GM18861 (cell line): Measurements from ENCODE around the gene ZBBX.
A peak's percentile ranks its signal among the peaks of the same experiment; 100 is the strongest.
"Not testable (repeated sequence)": the region's sequence is repeated elsewhere in the genome, so short reads cannot be mapped to it uniquely, and the experiment has no call there.

ENCODE experiments used
- ATAC-seq: cut with Tn5 transposase; IDR thresholded peaks from one replicate; pipeline ENCODE4 v1.9.1; 2021; ENCODE audit not compliant: unreplicated experiment

Gene ZBBX, protein sequence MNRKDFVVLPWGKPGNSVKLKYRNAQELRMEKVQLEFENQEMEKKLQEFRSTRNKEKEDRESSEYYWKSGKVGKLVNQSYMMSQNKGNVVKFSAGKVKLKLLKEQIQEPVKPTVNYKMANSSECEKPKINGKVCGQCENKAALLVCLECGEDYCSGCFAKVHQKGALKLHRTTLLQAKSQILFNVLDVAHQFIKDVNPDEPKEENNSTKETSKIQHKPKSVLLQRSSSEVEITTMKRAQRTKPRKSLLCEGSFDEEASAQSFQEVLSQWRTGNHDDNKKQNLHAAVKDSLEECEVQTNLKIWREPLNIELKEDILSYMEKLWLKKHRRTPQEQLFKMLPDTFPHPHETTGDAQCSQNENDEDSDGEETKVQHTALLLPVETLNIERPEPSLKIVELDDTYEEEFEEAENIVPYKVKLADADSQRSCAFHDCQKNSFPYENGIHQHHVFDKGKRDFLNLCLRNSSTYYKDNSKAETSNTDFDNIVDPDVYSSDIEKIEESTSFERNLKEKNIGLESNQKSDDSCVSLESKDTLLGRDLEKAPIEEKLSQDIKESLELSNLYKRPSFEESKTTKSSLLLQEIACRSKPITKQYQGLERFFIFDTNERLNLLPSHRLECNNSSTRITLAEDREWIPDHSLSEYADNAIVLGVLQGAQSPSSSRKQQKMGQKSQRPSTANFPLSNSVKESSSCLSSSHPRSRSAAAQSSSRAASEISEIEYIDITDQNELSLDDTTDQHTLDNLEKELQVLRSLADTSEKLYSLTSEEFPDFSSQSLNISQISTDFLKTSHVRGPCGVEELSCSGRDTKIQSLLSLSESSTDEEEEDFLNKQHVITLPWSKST

DNA sequence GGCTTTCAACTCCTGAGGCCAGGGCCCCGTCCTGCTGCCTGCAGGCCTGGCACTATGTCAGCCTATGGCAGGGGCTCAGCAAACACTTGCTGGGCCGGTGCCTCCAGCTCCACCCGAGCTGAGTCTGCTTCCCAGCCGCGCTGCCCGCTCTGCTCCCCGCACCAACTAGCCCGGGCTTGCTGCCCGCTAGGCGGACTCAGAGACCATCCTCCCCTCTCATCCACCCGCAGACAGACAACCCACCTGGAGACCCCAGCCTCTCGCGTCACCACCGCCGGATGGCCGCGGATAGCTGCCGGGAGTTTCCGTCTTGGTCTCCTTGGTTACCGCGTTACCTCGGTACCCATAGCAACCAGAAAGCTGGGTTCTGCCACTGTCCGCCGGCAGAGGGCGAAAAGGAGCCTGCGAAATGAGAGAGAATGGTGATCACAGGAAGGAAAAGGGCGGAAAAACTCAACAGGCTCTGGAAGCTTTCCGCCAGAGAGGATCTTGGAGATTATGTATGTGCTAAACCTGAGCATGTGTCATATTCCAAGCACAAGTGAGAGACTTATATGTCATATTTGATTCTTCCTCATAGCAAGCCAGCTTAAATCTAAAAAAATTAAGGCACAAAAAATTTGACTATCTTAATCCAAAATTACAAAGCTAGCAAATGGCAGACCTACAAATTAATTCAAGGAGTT, at the start of gene ZBBX:
TSS of gene ZBBX (minus strand) at position 294 of the 686 bp plus-strand sequence. CDS start 7,396 bp downstream, outside the sequence.
- ATAC-seq = peak; percentile 99

DNA sequence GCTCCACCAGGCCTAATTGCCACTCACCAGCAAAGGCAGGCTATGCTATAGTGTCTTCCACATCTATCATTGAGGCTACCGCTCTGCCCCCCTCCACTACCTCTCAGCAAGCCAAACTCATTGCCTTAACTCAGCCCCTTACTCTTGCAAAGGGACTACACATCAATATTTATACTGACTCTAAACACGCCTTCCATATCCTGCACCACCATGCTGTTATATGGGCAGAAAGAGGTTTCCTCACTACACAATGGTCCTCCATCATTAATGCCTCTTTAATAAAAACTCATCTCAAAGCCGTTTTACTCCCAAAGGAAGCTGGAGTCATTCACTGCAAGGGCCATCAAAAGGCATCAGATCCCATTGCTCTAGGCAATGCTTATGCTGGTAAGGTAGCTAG, 46.9 kb upstream of the ZBBX start:
- ATAC-seq = not testable (repeated sequence)

DNA sequence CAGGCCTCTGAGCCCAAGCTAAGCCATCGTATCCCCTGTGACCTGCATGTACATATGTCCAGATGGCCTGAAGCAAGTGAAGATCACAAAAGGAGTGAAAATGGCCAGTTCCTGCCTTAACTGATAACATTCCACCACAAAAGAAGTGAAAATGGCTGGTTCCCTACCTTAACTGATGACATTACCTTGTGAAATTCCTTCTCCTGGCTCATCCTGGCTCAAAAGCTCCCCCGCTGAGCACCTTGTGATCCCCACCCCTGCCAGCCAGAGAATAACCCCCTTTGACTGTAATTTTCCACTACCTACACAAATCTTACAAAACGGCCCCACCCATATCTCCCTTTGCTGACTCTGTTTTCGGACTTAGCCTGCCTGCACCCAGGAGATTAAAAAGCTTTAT, 42.3 kb upstream of the ZBBX start:
- ATAC-seq = not testable (repeated sequence)

DNA sequence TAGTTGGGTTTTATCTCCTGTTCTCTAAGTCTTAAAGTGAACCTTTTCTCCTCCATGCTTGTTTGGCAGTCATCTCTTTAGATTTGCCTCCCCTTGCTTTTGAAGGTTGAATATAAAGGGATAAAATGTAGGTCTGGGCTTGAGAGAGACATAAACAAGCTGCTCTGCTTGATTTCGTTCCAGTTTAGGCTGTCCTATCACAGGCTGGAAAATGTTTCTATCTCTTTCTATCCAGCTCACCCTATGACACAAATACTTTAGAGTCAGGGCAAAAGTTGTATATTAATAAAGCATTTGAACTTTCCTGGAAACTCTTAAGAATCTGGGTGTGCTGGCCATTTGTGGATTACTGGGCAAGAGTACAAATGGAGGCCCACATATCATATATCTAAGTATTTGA, 29.5 kb upstream of the ZBBX start:
- no peak for ATAC-seq

DNA sequence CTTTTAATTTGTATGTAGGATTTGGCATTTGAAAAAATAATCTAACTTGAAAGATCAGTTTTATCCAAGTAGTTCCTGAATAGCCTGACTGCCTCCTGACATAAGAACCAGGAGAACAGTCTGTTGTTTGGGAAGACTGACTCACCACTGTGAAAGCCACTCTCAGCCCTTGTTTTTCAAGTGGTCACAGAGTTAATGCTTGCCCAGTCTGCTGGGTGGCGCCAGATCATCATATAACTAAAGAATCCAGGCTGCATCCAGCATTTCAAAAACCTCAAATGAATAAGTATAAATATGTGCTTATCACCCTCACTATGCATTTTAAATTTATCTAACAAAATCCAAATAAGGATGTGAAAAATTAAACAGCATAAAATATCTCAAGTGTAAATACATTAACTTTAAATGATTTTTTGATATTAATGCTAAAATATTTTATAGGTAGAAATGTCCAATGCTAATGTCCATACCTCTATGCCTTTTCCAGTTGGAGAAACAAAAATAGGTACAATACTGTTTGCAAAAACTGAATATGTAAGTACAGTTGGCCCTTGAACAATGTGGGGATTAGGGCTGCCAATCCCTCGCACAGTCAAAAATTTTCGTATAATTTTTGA, 26.9 kb upstream of the ZBBX start:
- no peak for ATAC-seq

DNA sequence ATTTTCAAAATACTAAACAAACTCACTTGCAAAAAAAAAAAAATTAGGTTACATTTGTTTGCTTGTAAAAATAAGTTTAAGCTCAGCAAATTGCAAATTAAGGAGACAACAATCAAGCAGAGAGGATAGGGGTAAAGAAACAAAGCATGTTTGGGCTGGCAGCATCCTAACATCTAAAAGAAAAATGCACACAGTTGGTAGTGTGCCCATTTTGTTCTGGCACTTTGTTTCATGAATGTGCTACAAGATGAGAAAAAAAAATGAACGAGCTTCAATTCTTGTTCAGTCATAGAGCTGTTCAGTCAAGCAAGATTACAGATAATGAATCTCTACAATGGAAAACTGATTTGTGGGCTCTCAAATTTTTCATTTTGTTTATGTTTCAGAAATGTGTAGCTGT, 17.7 kb upstream of the ZBBX start:
- no peak for ATAC-seq

DNA sequence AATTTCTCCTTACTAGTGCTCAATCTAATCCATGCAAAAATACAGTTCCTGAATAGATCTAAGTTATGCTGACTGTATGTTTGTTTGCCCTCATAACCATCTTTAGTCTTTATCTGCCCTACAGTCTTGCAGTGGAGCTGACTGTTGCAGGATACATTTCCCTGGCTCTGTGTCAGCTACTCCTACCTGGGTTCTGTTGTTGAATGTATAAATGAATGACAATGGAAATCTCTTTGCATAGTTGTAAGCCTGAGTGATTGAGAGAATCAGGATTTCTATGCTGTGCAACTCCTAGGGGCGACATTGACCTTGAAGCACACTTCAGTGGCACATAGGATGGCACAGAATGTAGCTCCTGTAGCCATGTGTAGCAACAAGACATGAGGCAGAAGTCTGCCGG, 16.0 kb upstream of the ZBBX start:
- no peak for ATAC-seq

DNA sequence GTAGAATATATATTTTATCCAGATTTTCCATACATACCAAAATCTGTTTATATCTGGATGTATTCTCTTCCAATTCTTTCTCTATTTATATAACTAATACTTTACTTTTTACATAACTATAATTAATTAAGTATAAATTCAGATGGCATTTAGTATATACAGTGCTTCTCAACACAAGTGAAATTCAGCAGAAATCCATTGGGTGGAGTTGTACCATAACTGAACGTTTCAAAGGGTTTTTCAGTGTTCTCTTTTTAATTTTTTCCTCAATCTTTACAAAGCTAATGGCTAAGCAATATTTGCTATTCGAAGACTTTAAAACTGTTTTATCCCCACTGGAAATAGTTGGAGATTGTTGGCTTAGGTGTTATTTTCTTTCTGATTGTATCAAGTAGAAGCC, 13.9 kb upstream of the ZBBX start:
- ATAC-seq = no peak

DNA sequence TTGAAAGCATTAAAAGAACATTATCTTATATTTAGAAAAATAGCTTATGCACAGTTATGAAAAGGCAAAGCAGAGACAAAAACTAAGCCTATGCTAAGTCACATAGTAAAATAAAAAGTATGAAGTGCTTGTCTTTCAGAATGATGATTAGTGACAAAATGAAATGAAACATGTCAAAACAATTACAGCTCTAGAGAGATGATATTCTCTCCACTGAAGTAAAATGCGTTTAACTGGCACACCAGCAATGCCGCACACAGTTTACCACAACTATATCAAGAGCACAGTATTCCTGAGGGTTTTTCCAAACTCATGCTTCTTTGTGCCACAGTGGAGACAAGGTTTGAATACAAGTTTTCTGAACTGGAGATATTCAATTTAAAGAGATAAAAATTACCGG, 2.1 kb upstream of the ZBBX start:
- ATAC-seq = no peak

DNA sequence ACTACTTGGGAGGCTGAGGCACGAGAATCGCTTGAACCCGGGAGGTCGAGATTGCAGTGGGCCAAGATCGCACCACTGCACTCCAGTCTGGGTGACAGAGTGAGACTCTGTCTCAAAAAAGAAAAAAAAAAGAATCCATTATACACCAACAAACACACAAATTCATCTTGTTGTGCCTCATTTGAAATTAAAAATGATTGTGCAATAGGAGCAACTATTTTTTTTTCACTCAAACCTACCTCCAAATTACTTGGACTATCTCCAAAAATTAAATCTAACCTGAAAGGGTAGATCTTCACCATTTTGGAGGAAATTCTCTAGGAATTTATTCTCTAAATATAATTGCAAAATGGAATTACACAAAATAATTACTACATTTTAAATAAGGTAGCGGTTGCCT, 4.6 kb downstream of the ZBBX start:
- ATAC-seq = no peak

DNA sequence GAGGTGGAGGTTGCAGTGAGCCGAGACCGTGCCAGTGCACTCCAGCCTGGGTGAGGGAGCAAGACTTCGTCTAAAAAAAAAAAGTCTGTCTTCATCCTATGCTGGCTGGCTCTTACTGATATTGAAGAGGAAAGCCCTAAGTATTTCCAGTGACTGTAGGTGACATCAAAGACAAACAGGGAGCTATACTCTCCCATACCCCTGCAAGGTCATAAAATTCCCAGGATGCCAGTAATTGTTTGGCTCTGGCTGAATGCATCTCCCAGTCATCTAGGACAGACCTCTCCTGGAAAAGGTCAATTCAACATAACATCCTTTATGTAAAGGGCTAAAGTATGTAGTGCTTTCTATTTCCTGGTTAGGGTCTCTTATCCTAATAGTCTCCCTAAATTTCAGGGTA, 8.0 kb downstream of the ZBBX start:
- no peak for ATAC-seq

DNA sequence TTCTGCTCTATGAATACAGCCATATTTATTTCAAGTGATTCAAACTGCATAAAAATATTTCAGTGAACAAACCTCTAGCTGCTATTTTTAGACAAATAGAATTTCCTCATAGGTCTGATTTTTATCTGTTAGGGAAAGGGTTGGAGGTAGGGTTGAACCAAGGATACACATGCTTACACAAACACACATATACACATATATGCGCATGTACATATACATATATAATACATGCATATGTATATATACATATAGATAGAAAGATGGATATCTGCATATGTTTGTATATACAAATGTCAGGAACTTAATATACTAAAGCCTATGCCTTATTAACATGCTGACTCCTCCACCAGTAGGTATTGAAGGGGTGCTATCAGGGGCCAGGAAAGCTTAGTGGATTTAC, 18.1 kb downstream of the ZBBX start:
- ATAC-seq = no peak

DNA sequence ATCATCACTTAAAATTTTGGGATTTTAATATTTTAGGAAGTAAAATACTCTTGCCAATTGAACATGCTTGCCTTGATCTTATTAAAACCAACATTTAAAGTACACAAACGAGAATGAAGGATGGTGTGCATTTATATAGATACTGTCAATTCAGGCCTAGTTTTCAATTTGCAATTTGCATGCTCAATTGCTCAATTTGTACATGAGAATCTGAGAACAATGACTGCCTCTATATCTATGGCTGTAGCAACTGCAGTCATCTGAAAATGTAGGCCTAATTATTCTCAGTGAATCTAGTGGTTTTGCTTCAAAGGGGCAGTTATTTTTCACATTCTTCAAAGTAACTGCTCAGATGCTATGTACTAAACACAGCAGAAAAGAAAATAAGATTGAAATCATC, 18.8 kb downstream of the ZBBX start:
- no peak for ATAC-seq

DNA sequence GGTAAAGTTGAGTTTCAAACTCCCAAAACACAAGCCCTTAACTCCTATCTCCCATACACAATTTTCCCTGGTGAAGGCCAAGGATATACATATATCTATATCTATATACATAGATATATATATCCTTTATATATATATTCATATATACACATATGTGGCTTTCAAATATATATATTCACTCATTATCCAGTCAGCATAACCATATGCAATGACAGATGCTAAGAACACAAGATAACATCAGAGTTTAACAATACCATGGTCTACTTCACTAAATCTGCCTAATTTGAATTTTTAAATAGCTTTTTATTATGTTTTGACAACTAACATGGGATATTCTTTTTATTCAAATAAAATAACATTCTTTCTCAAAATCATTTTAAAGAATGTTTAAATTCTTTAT, 24.7 kb downstream of the ZBBX start:
- ATAC-seq = no peak

DNA sequence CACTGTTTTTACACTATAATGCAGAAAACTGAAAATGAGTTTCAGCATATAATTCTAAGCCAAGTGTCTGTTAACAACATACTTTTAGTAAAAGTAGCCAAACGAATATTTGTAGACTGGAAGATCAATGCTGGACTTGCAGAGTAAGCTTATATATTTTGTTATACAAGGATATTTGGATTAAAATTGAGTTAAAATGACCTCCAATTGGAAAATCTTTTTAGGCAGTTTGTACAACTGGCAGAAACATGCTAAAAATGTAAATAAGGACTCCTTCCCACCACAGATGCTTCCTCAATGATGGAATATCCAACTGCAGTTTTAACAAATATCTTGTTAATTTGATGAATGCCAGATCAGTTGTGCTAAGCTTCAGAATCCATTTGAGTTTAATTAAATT, 25.3 kb downstream of the ZBBX start:
- no peak for ATAC-seq

DNA sequence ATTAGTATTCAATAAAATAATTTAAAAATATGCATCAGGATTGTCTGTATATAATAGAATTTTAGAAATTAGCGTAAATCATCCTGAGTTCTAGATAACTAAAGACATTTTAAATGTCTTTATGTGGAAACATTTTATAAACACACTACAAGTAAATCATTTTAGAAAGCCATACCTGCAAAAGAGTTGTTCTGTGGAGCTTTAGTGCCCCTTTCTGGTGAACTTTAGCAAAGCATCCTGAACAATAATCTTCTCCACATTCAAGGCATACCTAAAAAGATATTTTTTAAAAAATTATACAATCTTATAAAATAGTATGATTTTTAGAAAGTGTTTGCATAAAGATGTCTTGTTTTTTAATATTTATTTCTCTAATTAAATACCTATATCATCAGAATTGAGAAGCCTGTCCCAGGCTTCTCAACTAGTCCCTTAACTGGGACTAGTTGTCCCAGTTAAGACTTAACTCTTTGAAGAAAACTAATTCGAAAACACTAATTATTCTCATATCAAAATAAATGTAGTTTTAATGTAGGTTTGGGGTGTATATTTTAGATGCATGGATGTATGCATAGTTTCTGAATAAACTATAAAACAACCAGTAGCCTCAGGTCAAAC, 29.7 kb downstream of the ZBBX start:
- ATAC-seq = peak; percentile 49

DNA sequence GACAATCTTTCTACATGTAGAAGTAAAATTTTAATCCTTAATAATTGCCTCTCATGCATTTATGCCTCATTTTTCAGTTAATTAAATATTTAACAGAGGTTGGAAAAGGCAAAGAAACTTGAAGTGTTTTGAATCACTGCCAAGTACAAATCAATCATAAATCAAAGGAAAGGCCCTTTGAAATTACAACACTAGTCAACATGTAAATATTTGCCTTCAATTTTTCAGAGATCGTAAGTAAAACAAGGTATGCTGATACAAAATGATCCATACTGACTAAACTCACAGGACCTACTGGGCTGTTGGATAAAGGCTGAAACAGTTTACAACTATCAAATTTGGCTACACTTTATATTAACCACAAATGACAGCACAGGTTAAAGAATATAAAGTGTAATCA, 33.9 kb downstream of the ZBBX start:
- no peak for ATAC-seq

DNA sequence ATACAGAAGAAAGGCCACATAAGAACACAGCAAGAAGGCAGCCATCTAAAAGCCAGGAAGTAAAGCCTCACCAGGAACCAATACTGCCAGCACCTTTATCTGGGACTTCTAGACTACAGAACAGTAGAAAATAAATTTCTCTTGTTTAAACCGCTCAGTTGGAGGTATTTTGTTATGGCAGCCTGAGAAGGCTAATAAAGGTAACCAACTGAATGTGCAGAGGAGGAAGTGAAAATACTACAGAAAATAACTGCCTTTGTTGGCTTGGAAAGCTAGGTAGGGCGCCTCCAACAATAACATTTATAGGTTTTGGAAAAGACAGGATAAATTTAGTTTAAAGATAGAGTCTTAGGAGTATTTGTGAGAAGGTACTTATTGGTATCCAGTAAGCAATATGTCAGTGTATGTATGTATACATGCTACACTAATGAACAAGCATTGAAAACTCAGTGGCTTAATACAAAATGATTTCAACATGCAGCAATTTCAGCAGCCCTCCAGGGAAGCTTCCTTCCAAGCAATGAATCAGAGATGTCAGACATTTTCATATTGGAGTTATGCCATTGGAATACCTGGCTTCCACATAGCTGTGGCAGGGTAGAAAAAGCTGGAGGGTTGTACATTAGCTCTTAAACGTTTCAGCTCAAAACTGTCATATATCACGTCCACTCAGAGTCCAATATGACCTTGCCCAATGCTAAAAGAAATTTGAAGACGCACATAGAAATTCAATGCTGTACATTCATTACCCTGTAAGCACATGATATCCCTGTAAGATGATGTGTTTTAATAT, 48.9 kb downstream of the ZBBX start:
- ATAC-seq = no peak

DNA sequence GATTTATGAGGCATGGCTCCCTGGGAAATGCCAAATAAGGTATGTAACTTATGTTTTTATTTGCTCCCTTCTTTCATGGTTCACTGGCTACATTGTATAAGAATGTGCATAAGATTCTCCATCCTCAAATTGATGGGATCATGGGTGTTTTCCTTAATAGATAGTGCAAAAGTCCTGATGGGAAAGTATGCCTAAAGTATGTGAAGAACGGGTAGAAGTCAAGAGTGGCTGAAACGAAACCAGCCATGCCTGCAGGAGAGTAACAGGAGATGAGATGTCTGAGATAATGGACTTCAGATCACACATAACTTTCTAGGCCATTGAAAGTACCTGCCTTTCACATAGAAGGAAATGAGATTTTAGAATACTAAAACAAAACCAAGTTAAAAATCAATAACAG, 56.5 kb downstream of the ZBBX start:
- no peak for ATAC-seq

DNA sequence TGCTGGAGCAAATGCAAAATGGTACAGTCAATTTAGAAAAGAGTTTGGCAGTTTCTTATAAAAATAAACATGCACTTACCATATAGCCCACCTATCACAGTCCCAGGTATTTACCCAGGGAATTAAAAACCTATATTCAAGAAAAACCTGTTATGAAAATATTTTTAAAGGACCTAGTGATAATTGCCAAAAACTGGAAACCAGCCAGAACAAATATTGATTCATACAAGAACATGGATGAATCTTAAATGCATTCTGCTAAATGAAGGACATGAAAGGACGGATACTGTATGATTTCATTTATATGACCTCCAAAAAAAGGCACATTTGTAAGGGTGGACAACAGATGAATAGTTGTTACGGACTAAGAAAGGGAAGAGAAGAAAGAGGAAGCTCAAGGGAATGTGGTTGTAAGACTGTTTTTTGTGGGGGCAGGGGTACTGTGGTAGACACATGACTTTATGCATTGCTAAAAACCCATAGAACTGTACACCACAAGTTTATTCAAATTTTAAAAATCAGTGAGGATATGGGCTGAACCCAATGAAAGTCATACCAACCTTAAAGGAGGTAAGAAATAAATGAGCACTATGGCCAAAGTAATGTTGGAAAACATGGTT, 61.0 kb downstream of the ZBBX start:
- no peak for ATAC-seq
